Fibroblast of skin of abdomen (primary cell): Measurements from ENCODE around the gene TBXAS1.

Experiments
- DNase-seq: peaks from one replicate; pipeline ENCODE4 v3.0.0-alpha.2; 2013

The TBXAS1 gene

GRCh38 chr7:139984642-139985539 is 155.8 kb downstream of the TBXAS1 start:
- DNase-seq: no peak

- DNase-seq: no peak
Observed at GRCh38 chr7:139985811-139986210, 156.7 kb downstream of the TBXAS1 start.

GRCh38 chr7:139987691-139988516 is 158.8 kb downstream of the TBXAS1 start:
- no peak for DNase-seq

- no peak for DNase-seq
Observed at GRCh38 chr7:139989366-139990141, 160.5 kb downstream of the TBXAS1 start.

- no peak for DNase-seq
Observed at GRCh38 chr7:139990142-139990535, 161.1 kb downstream of the TBXAS1 start.

- DNase-seq: no peak
Observed at GRCh38 chr7:139990571-139991268, 161.7 kb downstream of the TBXAS1 start.

- DNase-seq: no peak
Observed at GRCh38 chr7:139991269-139991666, 162.2 kb downstream of the TBXAS1 start.

GRCh38 chr7:139991911-139992310 is 162.8 kb downstream of the TBXAS1 start:
- DNase-seq: no peak

GRCh38 chr7:139992353-139993044 is 163.4 kb downstream of the TBXAS1 start:
- DNase-seq: no peak

- DNase-seq: no peak
Observed at GRCh38 chr7:139993169-139993568, 164.1 kb downstream of the TBXAS1 start.

GRCh38 chr7:139993592-139993991 is 164.5 kb downstream of the TBXAS1 start:
- DNase-seq: no peak

- DNase-seq: no peak
Observed at GRCh38 chr7:139994356-139994755, 165.3 kb downstream of the TBXAS1 start.

GRCh38 chr7:139995017-139995915 is 166.2 kb downstream of the TBXAS1 start:
- DNase-seq: no peak

GRCh38 chr7:139998572-139998971 is 169.5 kb downstream of the TBXAS1 start:
- DNase-seq: no peak

- DNase-seq: no peak
Observed at GRCh38 chr7:139999516-139999915, 170.5 kb downstream of the TBXAS1 start.

GRCh38 chr7:140000666-140001268 is 171.7 kb downstream of the TBXAS1 start:
- no peak for DNase-seq

GRCh38 chr7:140003913-140004382 is 174.9 kb downstream of the TBXAS1 start:
- DNase-seq: peak; percentile 57

GRCh38 chr7:140004672-140005071 is 175.6 kb downstream of the TBXAS1 start:
- DNase-seq: no peak

- DNase-seq: no peak
Observed at GRCh38 chr7:140005341-140005740, 176.3 kb downstream of the TBXAS1 start.
